Sigmoid colon (tissue), 7 donors: ENCODE results near the gene TTC21B. TPM values are rescaled to one million over a fixed set of nuclear protein-coding genes. Genes with fewer than 3 reads are reported as not detected.

Experiments
- DNase-seq: peaks from one replicate; pipeline ENCODE4 v3.0.0-alpha.2; 2019
- H3K27ac ChIP-seq, 4 donors: fragments of 200-600 bp; sonication (generic); one replicate each; pipeline ENCODE4 v1.5.1; 2016 to 2019; ENCODE audit warnings: mild to moderate bottlenecking in 1 of 4
- H3K27me3 ChIP-seq, 3 donors: fragments of 200-600 bp; sonication (generic); one replicate each; pipeline ENCODE4 v1.5.1; 2019; ENCODE audit warnings: mild to moderate bottlenecking in 1 of 3
- H3K36me3 ChIP-seq, 4 donors: fragments of 200-600 bp; sonication (generic); one replicate each; pipeline ENCODE4 v1.5.1; 2016 to 2019
- H3K4me1 ChIP-seq, 4 donors: fragments of 200-600 bp; sonication (generic); one replicate each; pipeline ENCODE4 v1.5.1; 2017 to 2019
- H3K4me3 ChIP-seq, 4 donors: fragments of 200-600 bp; sonication (generic); one replicate each; pipeline ENCODE4 v1.5.1; 2017 to 2019; ENCODE audit warnings: mild to moderate bottlenecking in 2 of 4, moderate library complexity in 1 of 4
- H3K9me3 ChIP-seq, 4 donors: fragments of 200-600 bp in 3 of 4; sonication (generic) in 3 of 4; one replicate each; pipeline versions ENCODE4 v1.5.1 to v1.6.1; 2013 to 2019
- EP300 ChIP-seq, 4 donors: sonication (generic); formaldehyde crosslinking; IDR thresholded peaks; one replicate each; pipeline ENCODE4 v1.6.1; 2017; ENCODE audit warnings: antibody characterized with exemption in 4 of 4
- POLR2A ChIP-seq, 2 donors: fragments of 450-650 bp; IDR thresholded peaks; one replicate each; pipeline ENCODE4 v1.6.1; 2016; ENCODE audit warnings: antibody characterized with exemption in 2 of 2, mild to moderate bottlenecking in 2 of 2, moderate library complexity in 2 of 2
- POLR2AphosphoS5 ChIP-seq, 4 donors: sonication (generic); formaldehyde crosslinking; IDR thresholded peaks; one replicate each; pipeline ENCODE4 v1.6.1; 2017; ENCODE audit warnings: antibody characterized with exemption in 4 of 4
- WGBS, 2 donors: extraction: QIAGEN DNeasy Blood & Tissue Kit; methylation state at CpG; one replicate each; pipeline ENCODE4 v1.1.7; 2013; 5-methylcytosine and 5-hydroxymethylcytosine counted together
- intact Hi-C: fragments of 100-400 bp; cut with DNase I; formaldehyde crosslinking; loops from one replicate; pipeline ENCODE4 v1.15.1; 2023
- polyA plus RNA-seq, 3 donors: library from polyadenylated mRNA; stranded (reverse); fragments of 200-250 nt; gene quantifications; one replicate each; pipeline ENCODE4 v1.2.3, GENCODE V29; 2013
- total RNA-seq, 4 donors: library from RNA; depleted of rRNA; stranded (reverse); fragments of >200 nt; gene quantifications; one replicate each; pipeline ENCODE4 v1.1.0, GENCODE V29; 2016
- TF ChIP-seq, protein P1 (sequence below), 4 experiments: fragments of 450-650 bp in 3 of 4; fragments of 200-600 bp in 1 of 4; IDR thresholded peaks; one replicate each; pipeline ENCODE4 v1.5.1; 2016 to 2019; ENCODE audit warnings: antibody characterized with exemption in 4 of 4, mild to moderate bottlenecking in 3 of 4, moderate library complexity in 2 of 4
- donor health status: healthy with polysubstance abuse.
- donor health status: Bipolar disorder and iron deficiency.
- donor health status: healthy.

Gene TTC21B
- total and polyA plus RNA-seq, 7 donors = 2.4 to 33.5 (median 15.6) TPM

DNA sequence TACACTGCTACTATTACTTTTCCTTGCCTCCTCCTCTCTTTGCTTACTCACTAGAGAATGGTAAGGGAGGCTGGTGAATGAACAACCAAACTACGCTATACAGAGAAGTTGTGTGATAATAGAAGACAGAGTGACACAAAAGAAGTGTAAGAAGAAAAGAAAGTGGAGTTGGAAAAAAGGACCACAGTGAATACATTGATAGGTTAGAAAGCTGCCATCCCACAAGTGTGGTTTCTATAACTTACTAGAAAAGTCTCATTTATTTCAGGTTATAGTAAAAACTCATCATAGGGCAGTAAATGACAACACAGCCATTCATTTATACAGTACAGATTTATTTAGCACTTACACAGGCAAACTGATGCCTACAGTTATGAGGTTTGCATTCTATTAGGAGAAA lies 77.3 kb downstream of the TTC21B start:
- Histone ChIP-seq H3K9me3 (no peaks in the 10 kb centered on the region), H3K27ac (no peak overlapping the region), H3K4me3 (no peak overlapping the region), H3K27me3 (no peaks in the 10 kb centered on the region), H3K36me3 (peaks cover 0 to 49% (median 4%) of the 10 kb centered on the region in 4 donors), H3K4me1 (no peaks in the 10 kb centered on the region)
- TF ChIP-seq POLR2A (IDR thresholded peaks at IDR 0.05) (no peak), POLR2AphosphoS5 (IDR thresholded peaks at IDR 0.05) (no peak), EP300 (IDR thresholded peaks at IDR 0.05) (no peak)
- intact Hi-C loops = loop anchor here (10.0 kb wide), 1 partner anchor 471 kb away; no protein-coding TSS in a partner anchor
- WGBS, 2 donors = 79 to 88% methylated on average over 1 of the region's 1 CpG
- DNase-seq = no peak

DNA sequence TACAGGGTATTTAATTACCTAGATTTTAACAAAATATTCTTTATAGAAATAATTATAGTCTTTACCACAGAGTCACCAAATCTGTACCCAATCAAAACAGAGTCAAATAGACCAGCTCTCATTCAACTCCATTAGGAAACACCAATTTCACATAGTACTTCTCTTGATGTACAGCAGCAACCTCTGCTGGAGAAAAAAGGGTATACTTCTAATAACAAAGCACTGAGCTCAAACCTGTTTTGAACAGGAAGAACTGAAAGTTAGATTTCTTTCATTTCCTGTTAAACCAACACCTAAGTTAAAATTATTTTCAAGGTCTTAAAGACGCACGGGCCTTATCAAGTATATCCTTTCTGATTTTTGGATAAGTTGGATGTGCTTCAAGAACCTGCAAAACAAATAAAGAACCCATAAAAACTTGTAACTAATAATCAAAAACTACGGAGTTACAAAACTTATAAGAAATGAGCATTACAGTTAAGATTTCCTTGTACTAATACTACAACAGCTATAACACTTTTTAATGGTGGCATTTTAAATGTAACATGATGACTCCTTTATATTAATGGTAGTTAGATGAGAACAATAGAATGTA lies 79.0 kb downstream of the TTC21B start:
- peaks cover 0 to 41% (median 2%) of the 10 kb centered on the region in 4 donors for H3K36me3 ChIP-seq
- H3K4me1 ChIP-seq = no peaks in the 10 kb centered on the region
- H3K27ac ChIP-seq = no peak overlapping the region
- H3K4me3 ChIP-seq = no peak overlapping the region
- DNase-seq = no peak
- TF ChIP-seq, protein P1, sequence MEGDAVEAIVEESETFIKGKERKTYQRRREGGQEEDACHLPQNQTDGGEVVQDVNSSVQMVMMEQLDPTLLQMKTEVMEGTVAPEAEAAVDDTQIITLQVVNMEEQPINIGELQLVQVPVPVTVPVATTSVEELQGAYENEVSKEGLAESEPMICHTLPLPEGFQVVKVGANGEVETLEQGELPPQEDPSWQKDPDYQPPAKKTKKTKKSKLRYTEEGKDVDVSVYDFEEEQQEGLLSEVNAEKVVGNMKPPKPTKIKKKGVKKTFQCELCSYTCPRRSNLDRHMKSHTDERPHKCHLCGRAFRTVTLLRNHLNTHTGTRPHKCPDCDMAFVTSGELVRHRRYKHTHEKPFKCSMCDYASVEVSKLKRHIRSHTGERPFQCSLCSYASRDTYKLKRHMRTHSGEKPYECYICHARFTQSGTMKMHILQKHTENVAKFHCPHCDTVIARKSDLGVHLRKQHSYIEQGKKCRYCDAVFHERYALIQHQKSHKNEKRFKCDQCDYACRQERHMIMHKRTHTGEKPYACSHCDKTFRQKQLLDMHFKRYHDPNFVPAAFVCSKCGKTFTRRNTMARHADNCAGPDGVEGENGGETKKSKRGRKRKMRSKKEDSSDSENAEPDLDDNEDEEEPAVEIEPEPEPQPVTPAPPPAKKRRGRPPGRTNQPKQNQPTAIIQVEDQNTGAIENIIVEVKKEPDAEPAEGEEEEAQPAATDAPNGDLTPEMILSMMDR (IDR thresholded peaks at IDR 0.05) = peak in 3 of 4 experiments; percentile 26 to 45 (median 39)
- TF ChIP-seq POLR2A (IDR thresholded peaks at IDR 0.05) = no peak
- TF ChIP-seq EP300 (IDR thresholded peaks at IDR 0.05) = no peak
- no peak for TF ChIP-seq POLR2AphosphoS5 (IDR thresholded peaks at IDR 0.05)
- no peaks in the 10 kb centered on the region for H3K27me3 ChIP-seq
- no peaks in the 10 kb centered on the region for H3K9me3 ChIP-seq
- 19 to 41% methylated on average over 3 of the region's 3 CpGs for WGBS, 2 donors
- intact Hi-C loops = loop anchor here (10.0 kb wide), 1 partner anchor 470 kb away; no protein-coding TSS in a partner anchor

DNA sequence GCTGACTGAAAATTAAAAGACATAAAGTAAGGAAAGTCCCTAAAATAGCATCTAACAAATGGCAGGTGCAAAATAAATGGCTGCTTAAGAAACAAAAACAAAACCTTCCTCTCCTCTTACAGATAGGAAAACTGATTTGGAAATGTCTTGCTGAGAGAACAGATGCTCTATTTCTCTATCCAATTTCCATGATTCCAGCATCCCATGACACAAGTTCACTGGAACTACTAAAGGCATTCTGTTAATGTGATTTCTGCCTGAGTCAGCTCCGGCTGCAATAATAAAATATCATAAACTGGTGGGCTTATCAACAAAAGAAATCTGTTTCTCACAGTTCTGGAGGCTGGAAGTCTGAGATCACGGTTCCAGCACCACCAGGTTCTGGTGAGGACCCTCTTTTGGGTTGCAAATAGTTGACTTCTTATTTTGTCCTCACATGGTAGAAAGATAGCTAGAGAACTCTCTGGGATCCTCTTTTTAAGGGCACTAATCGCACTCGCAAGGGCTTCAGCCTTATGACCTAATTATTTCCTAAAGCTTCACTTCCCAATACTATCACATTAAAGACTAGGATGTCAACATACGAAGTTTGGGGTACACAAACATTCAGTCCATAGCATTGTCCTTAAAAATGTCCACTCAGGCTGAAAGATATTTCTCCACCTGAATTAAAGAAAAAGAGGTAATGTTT lies 81.3 kb downstream of the TTC21B start:
- WGBS, 2 donors = 96 to 97% methylated on average over 5 of the region's 5 CpGs
- Histone ChIP-seq H3K9me3 (no peaks in the 10 kb centered on the region), H3K4me1 (no peaks in the 10 kb centered on the region), H3K27ac (no peak overlapping the region), H3K4me3 (no peak overlapping the region), H3K27me3 (no peaks in the 10 kb centered on the region), H3K36me3 (peaks cover 0 to 21% (median 0%) of the 10 kb centered on the region in 4 donors)
- TF ChIP-seq POLR2AphosphoS5 (IDR thresholded peaks at IDR 0.05) = no peak
- TF ChIP-seq, protein P1 (IDR thresholded peaks at IDR 0.05) = no peak
- no peak for TF ChIP-seq EP300 (IDR thresholded peaks at IDR 0.05)
- no peak for TF ChIP-seq POLR2A (IDR thresholded peaks at IDR 0.05)
- no peak for DNase-seq
- intact Hi-C loops = loop anchor here (10.0 kb wide), 1 partner anchor 467 kb away; no protein-coding TSS in a partner anchor

DNA sequence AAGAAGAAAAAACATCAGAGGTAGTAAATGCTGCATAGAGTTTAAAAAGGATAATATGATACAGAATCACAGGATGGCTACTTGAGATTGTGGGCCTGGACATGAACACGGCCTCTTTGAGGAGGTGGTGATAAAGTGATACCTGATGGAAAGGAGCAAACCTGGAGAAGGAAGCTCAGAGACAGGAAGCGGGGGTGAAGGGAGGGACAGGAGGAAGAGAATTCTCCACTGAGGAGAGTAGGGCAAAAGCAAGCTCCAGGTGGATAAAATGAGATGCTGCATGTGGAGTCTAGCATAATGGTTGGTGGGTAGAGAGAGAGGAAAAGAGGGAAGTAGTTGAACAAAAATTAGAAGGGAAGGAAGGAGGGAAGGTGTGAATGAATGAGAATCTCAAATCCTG lies 82.6 kb downstream of the TTC21B start:
- Histone ChIP-seq H3K27me3 (no peaks in the 10 kb centered on the region), H3K36me3 (peaks cover 0 to 21% (median 0%) of the 10 kb centered on the region in 4 donors), H3K27ac (no peak overlapping the region), H3K9me3 (no peaks in the 10 kb centered on the region), H3K4me3 (no peak overlapping the region), H3K4me1 (no peaks in the 10 kb centered on the region)
- no peak for DNase-seq
- intact Hi-C loops = loop anchor here (10.0 kb wide), 1 partner anchor 466 kb away; no protein-coding TSS in a partner anchor
- WGBS, 2 donors = 64 to 87% methylated on average over 2 of the region's 2 CpGs
- TF ChIP-seq POLR2AphosphoS5 (IDR thresholded peaks at IDR 0.05) = no peak
- TF ChIP-seq EP300 (IDR thresholded peaks at IDR 0.05) = no peak
- TF ChIP-seq, protein P1 (IDR thresholded peaks at IDR 0.05) = no peak
- TF ChIP-seq POLR2A (IDR thresholded peaks at IDR 0.05) = no peak

DNA sequence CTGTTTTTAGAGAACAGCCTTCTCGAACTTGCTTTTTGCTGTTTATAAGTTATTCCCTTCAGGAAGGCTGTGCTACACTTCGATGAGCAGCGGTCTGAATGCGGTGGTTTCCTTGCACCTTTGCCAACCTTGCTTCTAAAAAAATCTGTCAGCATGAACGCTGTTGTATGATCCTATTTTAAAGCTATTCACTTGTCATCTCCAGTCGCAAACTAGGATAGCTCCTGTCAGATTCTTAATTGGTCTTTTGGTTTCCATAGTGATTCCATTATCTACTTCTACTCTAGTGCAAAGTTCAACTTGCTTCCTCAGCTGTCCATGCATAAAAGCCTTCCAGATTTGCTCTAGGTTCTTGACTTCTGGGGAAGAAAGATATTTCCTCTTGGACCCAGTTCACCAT lies 83.2 kb downstream of the TTC21B start:
- peaks cover 0 to 21% (median 0%) of the 10 kb centered on the region in 4 donors for H3K36me3 ChIP-seq
- no peak overlapping the region for H3K4me3 ChIP-seq
- 69 to 87% methylated on average over 6 of the region's 6 CpGs for WGBS, 2 donors

More for the DNA sequence above, 83.2 kb downstream of the TTC21B start:
- H3K4me1 ChIP-seq = no peaks in the 10 kb centered on the region
- no peaks in the 10 kb centered on the region for H3K9me3 ChIP-seq
- intact Hi-C loops = loop anchor here (10.0 kb wide), 1 partner anchor 466 kb away; no protein-coding TSS in a partner anchor
- H3K27ac ChIP-seq = no peak overlapping the region
- no peaks in the 10 kb centered on the region for H3K27me3 ChIP-seq
- DNase-seq = no peak
- no peak for TF ChIP-seq EP300 (IDR thresholded peaks at IDR 0.05)
- no peak for TF ChIP-seq POLR2AphosphoS5 (IDR thresholded peaks at IDR 0.05)
- TF ChIP-seq, protein P1 (IDR thresholded peaks at IDR 0.05) = no peak
- no peak for TF ChIP-seq POLR2A (IDR thresholded peaks at IDR 0.05)
